Activated T-cell treated with anti-CD3 and anti-CD28 coated beads for 1 hour (primary cell): ENCODE measurements around the gene SSBP2.
"Not testable (repeated sequence)": the region's sequence is repeated elsewhere in the genome, so short reads cannot be mapped to it uniquely, and the experiment has no call there.

Source experiments
- DNase-seq: peaks from one replicate; pipeline ENCODE4 v3.0.0-alpha.2; 2020; ENCODE audit warnings: low read depth

Gene SSBP2

GRCh38 chr5:81426359-81427030 lies 324.4 kb downstream of the SSBP2 start:
- DNase-seq: no peak

- DNase-seq: no peak
These were observed 325.3 kb downstream of the SSBP2 start for GRCh38 chr5:81425569-81425968.

DNA sequence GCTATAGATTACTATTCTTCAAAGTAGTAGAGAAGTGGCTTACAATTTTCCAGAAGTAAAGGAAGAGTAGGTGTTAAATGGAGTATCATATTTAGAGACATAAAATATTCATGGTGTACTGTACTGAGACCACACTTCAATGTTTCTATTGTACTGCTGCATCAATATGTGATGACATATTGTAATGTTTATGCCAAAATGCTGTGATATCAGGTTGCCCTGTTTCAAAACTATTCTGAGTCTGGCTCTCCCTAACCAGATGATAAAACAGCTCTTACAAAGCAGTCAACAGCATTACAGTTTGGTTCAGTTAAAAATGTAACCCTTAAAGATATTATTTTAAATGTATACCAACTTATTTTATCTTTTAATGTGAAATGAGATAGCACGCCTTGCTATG lies 326.2 kb downstream of the SSBP2 start:
- DNase-seq: no peak

- DNase-seq: no peak
These were observed 328.2 kb downstream of the SSBP2 start for GRCh38 chr5:81422671-81423070.

- DNase-seq: no peak
These were observed 330.7 kb downstream of the SSBP2 start for GRCh38 chr5:81420039-81420667.

DNA sequence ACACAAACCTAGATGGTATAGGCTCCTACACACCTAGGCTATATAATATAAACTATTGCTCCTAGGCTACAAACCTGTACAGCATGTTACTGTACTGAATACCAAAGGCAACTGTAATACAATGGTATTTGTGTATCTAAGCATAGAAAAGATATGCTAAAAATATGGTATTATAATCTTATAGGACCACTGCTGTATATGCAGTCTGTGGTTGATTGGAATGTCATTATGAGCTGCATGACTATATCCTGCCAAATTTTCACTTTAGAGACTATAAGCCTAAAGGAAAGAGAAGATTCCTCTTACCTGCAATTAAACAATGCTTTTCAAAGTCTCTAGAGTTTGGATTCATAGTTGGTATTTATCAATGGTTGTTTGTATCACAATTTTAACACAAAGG lies 332.3 kb downstream of the SSBP2 start:
- DNase-seq: no peak

DNA sequence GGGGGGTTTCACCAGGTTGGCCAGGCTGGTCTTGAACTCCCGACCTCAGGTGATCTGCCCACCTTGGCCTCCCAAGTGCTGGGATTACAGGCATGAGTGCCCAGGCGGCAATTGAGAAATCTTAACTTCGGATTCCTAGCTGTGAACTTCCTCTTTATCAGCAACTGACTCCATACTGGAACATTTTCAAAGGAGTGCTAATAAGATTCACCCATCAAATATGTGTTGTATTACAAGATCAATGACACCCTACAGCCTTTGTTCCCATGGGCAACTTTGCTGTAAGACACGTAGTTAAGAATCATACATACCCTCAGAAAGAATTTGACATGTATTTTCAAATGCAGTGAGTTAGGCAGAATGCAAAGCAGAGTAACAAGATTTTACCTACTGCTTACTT lies 333.8 kb downstream of the SSBP2 start:
- no peak for DNase-seq

GRCh38 chr5:81409896-81410295 lies 341.0 kb downstream of the SSBP2 start:
- no peak for DNase-seq

GRCh38 chr5:81409361-81409760 lies 341.5 kb downstream of the SSBP2 start:
- DNase-seq: no peak

GRCh38 chr5:81408496-81408895 lies 342.4 kb downstream of the SSBP2 start:
- no peak for DNase-seq

DNA sequence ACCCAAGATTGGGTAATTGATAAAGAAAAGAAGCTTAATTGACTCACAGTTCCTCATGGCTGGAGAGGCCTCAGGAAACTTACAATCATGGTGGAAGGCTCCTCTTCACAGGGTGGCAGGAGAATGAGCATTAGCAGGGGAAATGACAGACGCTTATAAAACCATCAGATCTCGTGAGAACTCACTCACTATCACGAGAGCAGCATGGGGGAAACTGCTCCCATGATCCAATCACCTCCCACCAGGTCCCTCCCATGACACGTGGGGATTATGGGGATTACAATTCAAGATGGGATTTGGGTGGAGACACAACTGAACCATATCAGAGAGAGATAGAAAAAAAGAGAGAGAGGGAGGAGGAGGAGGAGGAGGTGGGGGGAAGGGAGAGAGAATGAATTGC lies 343.1 kb downstream of the SSBP2 start:
- DNase-seq: not testable (repeated sequence)

GRCh38 chr5:81405126-81405891 lies 345.6 kb downstream of the SSBP2 start:
- no peak for DNase-seq

DNA sequence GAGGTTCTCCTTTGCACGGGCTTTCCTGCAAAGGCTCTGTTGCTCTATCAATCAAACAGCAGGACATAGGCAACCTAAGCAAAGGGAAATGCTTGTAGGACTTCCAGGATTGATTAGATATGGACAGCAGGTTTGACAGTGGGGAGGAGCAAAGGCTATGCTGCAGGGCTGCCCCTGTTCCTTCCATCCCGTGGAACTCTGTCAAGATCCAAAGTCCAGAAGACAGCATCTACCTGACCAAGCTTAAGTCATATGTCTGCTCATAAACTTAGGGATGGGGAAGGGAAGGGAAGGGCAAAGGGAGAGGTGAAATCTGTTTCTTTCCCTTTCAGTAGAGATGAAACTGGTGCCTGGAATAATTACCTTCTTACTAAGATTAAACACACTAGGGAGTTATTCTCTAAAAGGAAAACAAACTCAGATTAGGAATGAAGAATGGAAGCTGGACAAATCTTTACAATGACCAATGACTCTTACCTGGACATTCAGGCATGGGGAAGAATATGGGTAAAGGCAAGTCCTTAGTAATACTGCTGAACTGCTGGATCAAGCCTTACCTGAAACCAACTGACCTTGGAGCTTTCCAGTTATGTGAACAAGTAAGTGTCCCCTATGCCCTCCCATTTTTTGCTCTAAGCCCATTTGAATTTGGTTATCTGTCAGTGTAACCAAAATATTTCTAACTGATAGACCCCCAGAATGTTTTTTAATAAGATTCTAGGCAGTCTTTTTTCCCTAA lies 348.5 kb downstream of the SSBP2 start:
- no peak for DNase-seq

GRCh38 chr5:81401266-81401665 lies 349.6 kb downstream of the SSBP2 start:
- no peak for DNase-seq

- DNase-seq: no peak
These were observed 350.5 kb downstream of the SSBP2 start for GRCh38 chr5:81400375-81400774.

DNA sequence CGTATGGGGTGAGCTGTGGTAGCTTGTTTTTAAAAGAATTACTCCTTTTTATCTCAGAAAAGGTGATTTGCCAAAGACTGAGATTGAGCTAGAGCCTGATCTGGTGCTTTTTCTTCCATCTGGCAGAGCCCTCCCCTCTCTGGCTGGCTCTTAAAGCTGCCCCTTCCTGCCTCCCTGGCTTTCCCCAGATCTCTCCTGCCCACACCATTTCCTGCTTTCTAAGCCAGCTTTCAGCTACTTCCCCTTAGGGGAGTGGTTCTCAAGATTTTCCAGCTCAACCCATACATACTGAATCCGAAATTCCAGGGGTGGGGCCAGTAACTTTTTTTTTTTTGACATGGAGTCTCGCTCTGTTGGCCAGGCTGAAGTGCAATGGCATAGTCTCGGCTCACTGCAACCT lies 352.2 kb downstream of the SSBP2 start:
- no peak for DNase-seq

DNA sequence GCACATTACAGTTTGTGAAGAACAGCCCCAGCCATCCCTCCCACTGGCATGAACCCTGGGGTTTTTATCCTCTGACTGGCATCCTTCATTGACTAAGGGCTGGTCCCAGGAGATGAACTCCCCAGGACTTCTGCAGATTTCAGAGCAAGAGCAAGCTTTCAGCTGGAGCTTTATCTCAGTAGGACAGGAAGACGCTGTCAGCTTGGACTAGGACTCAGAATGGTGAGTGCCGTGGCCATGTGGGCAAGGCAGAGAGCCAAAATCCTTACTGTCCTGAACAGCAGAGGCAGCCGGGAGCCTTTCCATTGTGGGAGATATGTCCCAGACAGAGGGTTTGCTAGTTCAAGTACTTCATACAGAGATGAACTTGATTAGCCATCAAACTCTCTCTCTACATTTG lies 353.7 kb downstream of the SSBP2 start:
- no peak for DNase-seq

- DNase-seq: no peak
These were observed 355.6 kb downstream of the SSBP2 start for GRCh38 chr5:81395262-81395661.

DNA sequence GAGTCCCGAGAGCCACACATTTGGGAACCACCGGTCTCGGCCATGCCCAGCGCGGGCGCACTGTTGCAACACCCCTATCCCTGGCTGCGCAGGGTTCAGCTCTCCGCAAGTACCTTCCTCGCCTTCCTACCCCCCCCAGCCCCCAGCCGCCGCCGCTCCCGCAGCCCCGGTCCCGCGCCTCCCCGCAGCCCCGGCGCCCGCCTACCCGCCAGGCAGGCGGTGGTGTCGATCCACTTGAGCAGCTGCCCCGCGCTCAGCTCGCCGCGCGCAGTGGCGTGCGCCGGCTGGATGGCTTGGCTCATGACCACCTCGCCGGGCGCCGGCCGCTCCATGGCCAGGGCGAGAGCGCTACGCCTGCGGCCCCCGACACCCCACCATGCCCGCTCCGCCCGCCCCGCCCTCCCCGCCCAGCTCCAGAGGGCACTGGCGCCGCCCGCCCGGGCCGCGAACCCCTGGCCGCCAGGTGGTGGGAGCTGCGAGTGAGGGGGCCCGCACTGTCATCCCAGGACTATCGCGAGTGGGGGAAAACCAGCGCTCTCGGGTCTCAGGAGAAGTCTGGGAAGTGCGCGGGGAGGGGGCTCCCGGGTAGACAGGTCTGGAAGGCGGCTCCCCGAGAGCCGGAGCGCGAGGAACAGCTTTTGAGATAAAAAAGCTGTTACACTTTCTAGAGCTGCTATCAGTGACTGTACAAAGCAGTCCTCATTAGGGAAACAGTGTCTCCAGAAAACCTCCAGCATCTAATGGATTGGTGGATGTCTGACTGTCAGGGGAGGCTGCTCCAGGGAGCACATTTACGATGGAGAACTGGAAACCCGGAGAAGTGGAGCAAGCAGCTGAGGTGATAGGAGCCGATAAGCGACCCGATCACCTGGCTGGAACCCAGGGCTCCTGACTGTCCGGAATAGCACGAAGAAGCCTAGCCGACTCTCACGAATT lies 356.8 kb downstream of the SSBP2 start, which contains the start of gene ACOT12:
ACOT12 (minus strand) TSS at position 352 of the 936 bp plus-strand sequence; CDS start at position 332, 20 bp downstream.
- no peak for DNase-seq

DNA sequence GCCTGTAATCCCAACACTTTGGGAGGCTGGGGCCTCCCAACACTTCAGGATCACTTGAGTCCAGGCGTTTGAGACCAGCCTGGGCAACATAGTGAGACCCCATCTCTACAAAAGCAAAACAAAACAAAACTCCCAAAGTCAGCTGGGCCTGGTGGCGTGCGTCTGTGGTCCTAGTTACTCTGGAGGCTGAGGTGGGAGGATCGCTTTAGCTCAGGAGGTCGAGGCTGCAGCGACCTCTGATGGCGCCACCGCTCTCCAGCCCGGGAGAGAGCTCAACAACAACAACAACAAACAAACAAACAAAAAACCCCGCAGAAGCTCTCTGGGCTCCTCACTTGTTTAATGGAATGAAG lies 357.5 kb downstream of the SSBP2 start:
- no peak for DNase-seq

GRCh38 chr5:81389025-81389424 lies 361.9 kb downstream of the SSBP2 start:
- no peak for DNase-seq
